ENCODE measurements around the gene WBP2. TPM values are rescaled to one million over a fixed set of nuclear protein-coding genes. Genes with fewer than 3 reads are reported as not detected.

Gene WBP2
- total and polyA plus RNA-seq, 2 of the 13 experiments (the other 11 are each of a cell fraction or from before 2014, with no cell fraction given): 29.2 to 29.5 TPM

DNA sequence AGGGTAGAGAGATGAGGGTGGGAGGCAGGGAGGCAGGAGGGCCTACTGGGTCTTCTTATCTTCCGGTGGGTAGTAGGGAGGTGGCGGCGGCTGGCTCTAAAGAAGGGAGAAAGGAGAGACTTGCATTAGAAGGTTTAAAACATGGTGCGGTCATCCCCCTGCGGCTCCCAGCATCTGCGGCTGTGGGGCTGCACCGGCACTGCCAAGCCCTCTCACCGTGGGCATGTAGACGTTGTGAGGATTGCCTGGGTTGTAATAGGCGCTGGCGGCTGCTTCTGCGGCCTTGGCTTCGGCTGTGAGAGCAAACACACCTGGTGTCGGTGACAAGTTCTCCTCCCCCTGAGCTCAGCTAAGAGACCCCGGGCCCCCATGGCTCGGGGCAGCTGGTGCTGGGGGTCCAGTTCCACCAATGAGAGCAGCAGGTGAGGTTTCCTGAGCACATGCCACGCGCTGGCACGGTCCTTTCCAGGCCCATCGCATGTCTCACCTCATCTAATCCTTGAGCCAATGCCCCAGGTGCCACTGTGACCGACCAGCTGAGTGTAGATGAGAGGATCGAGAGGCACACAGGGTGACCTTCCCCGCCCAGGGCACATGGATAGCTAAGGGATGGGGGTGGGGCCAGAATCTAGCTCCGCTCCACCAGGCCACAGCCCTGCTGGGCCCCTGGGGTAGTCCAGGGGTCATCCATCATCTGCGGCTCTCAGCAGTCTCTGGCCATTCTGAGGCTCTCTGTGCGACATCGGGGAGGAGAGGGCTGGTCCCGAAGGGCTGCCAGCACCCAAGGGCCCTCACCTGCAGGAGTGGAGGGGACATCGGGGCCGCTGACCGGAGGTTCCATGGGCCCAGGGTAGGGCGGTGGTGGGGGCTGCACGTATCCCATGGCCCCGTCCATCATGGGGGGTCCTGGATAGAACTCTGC, 8.2 kb downstream of the WBP2 start (continued):
- TF ChIP-seq ZNF572 (CRISPR knock-in tag; IDR thresholded peaks at IDR 0.05) (peak; percentile 93; the same call in 1 of the 2 replicates), MEIS1 (CRISPR knock-in tag; IDR thresholded peaks at IDR 0.05; ENCODE audit: borderline replicate concordance) (peak; percentile 97), ZNF749 (CRISPR knock-in tag; IDR thresholded peaks at IDR 0.05; ENCODE audit: borderline replicate concordance) (peak; percentile 91), FOXP4 (CRISPR knock-in tag; IDR thresholded peaks at IDR 0.05) (peak; percentile 77), GPBP1L1 (CRISPR knock-in tag; IDR thresholded peaks at IDR 0.05) (no peak), ZNF138 (CRISPR knock-in tag; IDR thresholded peaks at IDR 0.05; ENCODE audit: low read depth) (peak; percentile 92; the same call in 1 of the 2 replicates), NFKB2 (CRISPR knock-in tag; IDR thresholded peaks at IDR 0.05; ENCODE audit: borderline replicate concordance) (peak; percentile 83; the same call in 1 of the 2 replicates), GABPA (IDR thresholded peaks at IDR 0.05; ENCODE audit: low read depth, low read length) (no peak), GABPA (CRISPR knock-in tag; IDR thresholded peaks at IDR 0.05; ENCODE audit: low read depth) (no peak), ZUFSP (CRISPR knock-in tag; IDR thresholded peaks at IDR 0.05; ENCODE audit: borderline replicate concordance) (no peak), SNAI1 (CRISPR knock-in tag; IDR thresholded peaks at IDR 0.05; ENCODE audit: borderline replicate concordance) (peak; percentile 87; the same call in 1 of the 2 replicates), ZNF792 (CRISPR knock-in tag; IDR thresholded peaks at IDR 0.05) (peak; percentile 47; the same call in 1 of the 2 replicates), ETV5 (CRISPR knock-in tag; IDR thresholded peaks at IDR 0.05; ENCODE audit: borderline replicate concordance) (peak; percentile 61; the same call in 1 of the 2 replicates)
- TF ChIP-seq, protein P1, sequence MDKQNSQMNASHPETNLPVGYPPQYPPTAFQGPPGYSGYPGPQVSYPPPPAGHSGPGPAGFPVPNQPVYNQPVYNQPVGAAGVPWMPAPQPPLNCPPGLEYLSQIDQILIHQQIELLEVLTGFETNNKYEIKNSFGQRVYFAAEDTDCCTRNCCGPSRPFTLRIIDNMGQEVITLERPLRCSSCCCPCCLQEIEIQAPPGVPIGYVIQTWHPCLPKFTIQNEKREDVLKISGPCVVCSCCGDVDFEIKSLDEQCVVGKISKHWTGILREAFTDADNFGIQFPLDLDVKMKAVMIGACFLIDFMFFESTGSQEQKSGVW (CRISPR knock-in tag; IDR thresholded peaks at IDR 0.05; ENCODE audit: borderline replicate concordance): peak; percentile 79; the same call in 1 of the 2 replicates
- TF ChIP-seq, protein P2, sequence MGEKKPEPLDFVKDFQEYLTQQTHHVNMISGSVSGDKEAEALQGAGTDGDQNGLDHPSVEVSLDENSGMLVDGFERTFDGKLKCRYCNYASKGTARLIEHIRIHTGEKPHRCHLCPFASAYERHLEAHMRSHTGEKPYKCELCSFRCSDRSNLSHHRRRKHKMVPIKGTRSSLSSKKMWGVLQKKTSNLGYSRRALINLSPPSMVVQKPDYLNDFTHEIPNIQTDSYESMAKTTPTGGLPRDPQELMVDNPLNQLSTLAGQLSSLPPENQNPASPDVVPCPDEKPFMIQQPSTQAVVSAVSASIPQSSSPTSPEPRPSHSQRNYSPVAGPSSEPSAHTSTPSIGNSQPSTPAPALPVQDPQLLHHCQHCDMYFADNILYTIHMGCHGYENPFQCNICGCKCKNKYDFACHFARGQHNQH (CRISPR knock-in tag; IDR thresholded peaks at IDR 0.05): peak; percentile 96
- TF ChIP-seq, protein P3, sequence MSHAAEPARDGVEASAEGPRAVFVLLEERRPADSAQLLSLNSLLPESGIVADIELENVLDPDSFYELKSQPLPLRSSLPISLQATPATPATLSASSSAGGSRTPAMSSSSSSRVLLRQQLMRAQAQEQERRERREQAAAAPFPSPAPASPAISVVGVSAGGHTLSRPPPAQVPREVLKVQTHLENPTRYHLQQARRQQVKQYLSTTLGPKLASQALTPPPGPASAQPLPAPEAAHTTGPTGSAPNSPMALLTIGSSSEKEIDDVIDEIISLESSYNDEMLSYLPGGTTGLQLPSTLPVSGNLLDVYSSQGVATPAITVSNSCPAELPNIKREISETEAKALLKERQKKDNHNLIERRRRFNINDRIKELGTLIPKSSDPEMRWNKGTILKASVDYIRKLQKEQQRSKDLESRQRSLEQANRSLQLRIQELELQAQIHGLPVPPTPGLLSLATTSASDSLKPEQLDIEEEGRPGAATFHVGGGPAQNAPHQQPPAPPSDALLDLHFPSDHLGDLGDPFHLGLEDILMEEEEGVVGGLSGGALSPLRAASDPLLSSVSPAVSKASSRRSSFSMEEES (CRISPR knock-in tag; IDR thresholded peaks at IDR 0.05): peak; percentile 60; the same call in 1 of the 2 replicates

Data from HepG2 (cell line).